MCF 10A (cell line): ENCODE results near the gene USP7. TPM values are rescaled to one million over a fixed set of nuclear protein-coding genes. Genes with fewer than 3 reads are reported as not detected.

Source experiments
- BruUV-seq: library from RNA; stranded (reverse); fragments of 400-500 nt; replicated peaks from 2 replicates; lab custom pipeline; 2021; lab: Mats Ljungman, UMichigan
- CTCF ChIA-PET: fragments of 300-600 bp; sonication (Branson Sonifier 250); formaldehyde crosslinking; extraction: SDS; loops from one replicate; lab custom pipeline; 2021; ENCODE audit warnings: antibody characterized with exemption, inconsistent platforms; lab: Yijun Ruan, JAX
- POLR2A ChIA-PET: fragments of 300-600, 350-650 bp; sonication (Branson Sonifier 250); formaldehyde crosslinking; extraction: SDS; loops from one replicate; lab custom pipeline; 2020; ENCODE audit warnings: antibody characterized with exemption, inconsistent platforms; lab: Yijun Ruan, JAX
- DNase-seq: peaks from one replicate; pipeline ENCODE4 v3.0.0-alpha.2; 2018; ENCODE audit not compliant: unreplicated experiment
- H3K27ac Mint-ChIP-seq: one replicate; pipeline ENCODE4 v1.8.0; 2022; ENCODE audit warnings: mild to moderate bottlenecking, low read depth, mixed read lengths; ENCODE audit not compliant: unreplicated experiment
- H3K27me3 Mint-ChIP-seq: one replicate; pipeline ENCODE4 v1.8.0; 2022; ENCODE audit warnings: mixed read lengths; ENCODE audit not compliant: insufficient read depth, unreplicated experiment
- H3K36me3 Mint-ChIP-seq: one replicate; pipeline ENCODE4 v1.8.0; 2022; ENCODE audit warnings: mild to moderate bottlenecking, moderate library complexity, mixed read lengths; ENCODE audit not compliant: insufficient read depth, unreplicated experiment
- H3K4me1 Mint-ChIP-seq: one replicate; pipeline ENCODE4 v1.8.0; 2022; ENCODE audit warnings: mixed read lengths; ENCODE audit not compliant: insufficient read depth, unreplicated experiment
- H3K4me3 Mint-ChIP-seq: one replicate; pipeline ENCODE4 v1.8.0; 2022; ENCODE audit warnings: mild to moderate bottlenecking, moderate library complexity, mixed read lengths; ENCODE audit not compliant: unreplicated experiment
- H3K9me3 Mint-ChIP-seq: one replicate; pipeline ENCODE4 v1.8.0; 2022; ENCODE audit warnings: mixed read lengths; ENCODE audit not compliant: unreplicated experiment
- CTCF ChIP-seq: fragments of 200-600 bp; IDR thresholded peaks from one replicate; pipeline ENCODE4 v1.8.0; 2022; ENCODE audit warnings: antibody characterized with exemption, mild to moderate bottlenecking; ENCODE audit not compliant: unreplicated experiment
- intact Hi-C: fragments of 100-400 bp; cut with micrococcal nuclease; formaldehyde crosslinking; loops from 2 replicates; pipeline ENCODE4 v1.14.1; 2022
- total RNA-seq: library from RNA; stranded (reverse); gene quantifications from 2 replicates; pipeline ENCODE4 v1.2.3, GENCODE V29; 2022

The USP7 gene
- total RNA-seq, 1 experiment from 2014 or later = 108 TPM

GRCh38 chr16:8998108-8998507 is 34.4 kb upstream of the USP7 start:
- H3K4me1 Mint-ChIP-seq = no peaks in the 10 kb centered on the region
- H3K36me3 Mint-ChIP-seq = no peaks in the 10 kb centered on the region
- no peak overlapping the region for H3K4me3 Mint-ChIP-seq
- ChIA-PET CTCF (interaction anchor here (0.5 to 4.2 kb wide), 7 partner anchors 11 to 301 kb away, joined by 3 to 36 read pairs (median 4); no protein-coding TSS in a partner anchor), POLR2A (interaction anchor here (0.9 to 1.1 kb wide), 2 partner anchors 9 to 104 kb away, joined by 3 read pairs; no protein-coding TSS in a partner anchor)
- no peaks in the 10 kb centered on the region for H3K27me3 Mint-ChIP-seq
- no peak overlapping the region for H3K27ac Mint-ChIP-seq
- TF ChIP-seq CTCF = no peak
- intact Hi-C loops = no loop called here
- no peaks in the 10 kb centered on the region for H3K9me3 Mint-ChIP-seq
- BruUV-seq = no TSS peak
- DNase-seq = peak; percentile 55

- intact Hi-C loops = no loop called here
- no peaks in the 10 kb centered on the region for H3K9me3 Mint-ChIP-seq
- H3K27me3 Mint-ChIP-seq = no peaks in the 10 kb centered on the region
- POLR2A ChIA-PET = no interaction called here
- no peak overlapping the region for H3K4me3 Mint-ChIP-seq
- no TSS peak for BruUV-seq
- no peaks in the 10 kb centered on the region for H3K36me3 Mint-ChIP-seq
- H3K4me1 Mint-ChIP-seq = no peaks in the 10 kb centered on the region
- CTCF ChIA-PET = interaction anchor here (0.6 to 1.5 kb wide), 7 partner anchors 8 to 95 kb away, joined by 3 to 13 read pairs (median 4); no protein-coding TSS in a partner anchor
- TF ChIP-seq CTCF = no peak
- DNase-seq = no peak
- no peak overlapping the region for H3K27ac Mint-ChIP-seq
These were observed 33.2 kb upstream of the USP7 start for GRCh38 chr16:8996891-8997290.

- POLR2A ChIA-PET = no interaction called here
These were observed 26.7 kb upstream of the USP7 start for GRCh38 chr16:8990445-8990844.

More at GRCh38 chr16:8990445-8990844, 26.7 kb upstream of the USP7 start:
- no peak overlapping the region for H3K27ac Mint-ChIP-seq
- H3K27me3 Mint-ChIP-seq = no peaks in the 10 kb centered on the region
- no peaks in the 10 kb centered on the region for H3K4me1 Mint-ChIP-seq
- CTCF ChIA-PET = interaction anchor here (0.6 to 2.3 kb wide), 3 partner anchors 13 to 19 kb away, joined by 4 to 14 read pairs (median 4); no protein-coding TSS in a partner anchor
- no peak overlapping the region for H3K4me3 Mint-ChIP-seq
- intact Hi-C loops = no loop called here
- no peaks in the 10 kb centered on the region for H3K9me3 Mint-ChIP-seq
- no peaks in the 10 kb centered on the region for H3K36me3 Mint-ChIP-seq
- TF ChIP-seq CTCF = no peak
- DNase-seq = no peak
- BruUV-seq = no TSS peak
